Skeletal muscle tissue (tissue), 4 donors: ENCODE data around the gene TRIM58. TPM values are rescaled to one million over a fixed set of nuclear protein-coding genes. Genes with fewer than 3 reads are reported as not detected.

Experiments
- H3K27ac ChIP-seq: one replicate; pipeline ENCODE4 v1.7.0; 2013; ENCODE audit warnings: mild to moderate bottlenecking, low read depth, low read length, inconsistent platforms
- H3K27me3 ChIP-seq, 3 donors: one replicate each; pipeline ENCODE4 v1.7.0; 2013; ENCODE audit warnings: low read length in 3 of 3; ENCODE audit not compliant: control insufficient read depth in 3 of 3, insufficient read depth in 3 of 3
- H3K36me3 ChIP-seq, 3 donors: one replicate each; pipeline ENCODE4 v1.7.0; 2013; ENCODE audit warnings: low read length in 3 of 3; ENCODE audit not compliant: control insufficient read depth in 3 of 3, insufficient read depth in 3 of 3
- H3K4me1 ChIP-seq, 3 donors: one replicate each; pipeline ENCODE4 v1.7.0; 2013; ENCODE audit warnings: low read length in 3 of 3, mild to moderate bottlenecking in 3 of 3; ENCODE audit not compliant: control insufficient read depth in 3 of 3, insufficient read depth in 3 of 3
- H3K4me3 ChIP-seq, 3 donors: one replicate each; pipeline ENCODE4 v1.7.0; 2013; ENCODE audit warnings: low read length in 3 of 3
- H3K9ac ChIP-seq, 3 donors: one replicate each; pipeline ENCODE4 v1.7.0; 2013; ENCODE audit warnings: low read length in 3 of 3, mild to moderate bottlenecking in 3 of 3, moderate library complexity in 2 of 3, low read depth in 1 of 3
- H3K9me3 ChIP-seq, 3 donors: one replicate each; pipeline ENCODE4 v1.7.0; 2013; ENCODE audit warnings: low read length in 3 of 3; ENCODE audit not compliant: control insufficient read depth in 3 of 3
- total RNA-seq: library from RNA; depleted of rRNA; stranded (reverse); fragments of >200 nt; gene quantifications from one replicate; pipeline ENCODE4 v1.2.3, GENCODE V29; 2014
- donor health status: Osteomylitis.

TRIM58 gene
- total RNA-seq, 1 donor from 2014 or later, result 5.2 TPM

GRCh38 chr1:247883346-247883745 is 26.4 kb downstream of the TRIM58 start:
- Histone ChIP-seq H3K4me3 (no peak overlapping the region), H3K9ac (no peak overlapping the region), H3K9me3 (no peaks in the 10 kb centered on the region), H3K27me3 (no peaks in the 10 kb centered on the region), H3K27ac (no peak overlapping the region), H3K4me1 (no peaks in the 10 kb centered on the region), H3K36me3 (no peaks in the 10 kb centered on the region)

DNA sequence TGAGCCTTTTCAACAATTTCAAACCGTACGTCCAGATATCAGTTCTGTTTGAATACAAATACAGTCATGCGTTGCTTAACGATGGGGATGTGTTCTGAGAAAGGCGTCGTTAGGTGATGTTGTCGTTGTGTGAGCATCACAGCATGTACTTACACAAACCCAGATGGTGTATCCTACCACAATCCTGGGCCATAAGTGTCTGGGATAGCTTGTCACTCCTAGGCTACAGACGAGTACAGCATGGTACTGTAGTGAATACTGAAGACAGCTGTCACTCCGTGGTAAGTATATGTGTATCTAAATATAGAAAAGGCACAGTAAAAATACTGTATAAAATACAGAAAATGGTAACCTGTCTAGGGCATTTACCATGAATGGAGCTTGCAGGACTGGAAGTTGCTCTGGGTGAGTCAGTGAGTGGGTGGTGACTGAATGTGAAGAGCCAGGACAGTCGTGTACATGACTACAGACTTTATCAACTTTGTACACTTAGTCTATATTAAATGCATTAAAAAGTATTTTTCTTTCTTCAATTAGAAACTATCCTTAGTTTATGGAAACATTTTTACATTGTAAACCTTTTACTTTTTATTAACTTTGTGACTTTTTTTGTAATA is 27.9 kb downstream of the TRIM58 start:
- Histone ChIP-seq H3K27ac (no peak overlapping the region), H3K9me3 (no peaks in the 10 kb centered on the region), H3K36me3 (no peaks in the 10 kb centered on the region), H3K27me3 (no peaks in the 10 kb centered on the region), H3K4me3 (no peak overlapping the region), H3K9ac (no peak overlapping the region), H3K4me1 (no peaks in the 10 kb centered on the region)

- no peak within 1 kb of the TSS for H3K27ac ChIP-seq
- no peak within 1 kb of the TSS for H3K9ac ChIP-seq
- H3K27me3 ChIP-seq, result no peaks in the 10 kb centered on the region
- H3K4me3 ChIP-seq, result no peak within 1 kb of the TSS
- no peaks in the 10 kb centered on the region for H3K4me1 ChIP-seq
- peaks cover 0 to 4% (median 3%) of the 10 kb centered on the region in 3 donors for H3K9me3 ChIP-seq
- no peaks in the 10 kb centered on the region for H3K36me3 ChIP-seq
These were observed 38.2 kb downstream of the TRIM58 start, which contains the start of gene OR2W3 for GRCh38 chr1:247895163-247895637. Gene OR2W3, plus strand, starts transcription at chr1:247895587. Its CDS starts 0 bp downstream, at chr1:247895587.

- no peak overlapping the region for H3K4me3 ChIP-seq
- H3K9me3 ChIP-seq, result peaks cover 0 to 4% (median 3%) of the 10 kb centered on the region in 3 donors
- H3K27me3 ChIP-seq, result no peaks in the 10 kb centered on the region
- H3K4me1 ChIP-seq, result no peaks in the 10 kb centered on the region
- no peak overlapping the region for H3K9ac ChIP-seq
- no peak overlapping the region for H3K27ac ChIP-seq
- H3K36me3 ChIP-seq, result no peaks in the 10 kb centered on the region
These were observed 39.0 kb downstream of the TRIM58 start for GRCh38 chr1:247895976-247896375.

GRCh38 chr1:247904122-247904521 is 47.1 kb downstream of the TRIM58 start:
- Histone ChIP-seq H3K9me3 (no peaks in the 10 kb centered on the region), H3K27ac (no peak overlapping the region), H3K27me3 (no peaks in the 10 kb centered on the region), H3K4me1 (no peaks in the 10 kb centered on the region), H3K4me3 (no peak overlapping the region), H3K9ac (no peak overlapping the region), H3K36me3 (no peaks in the 10 kb centered on the region)

DNA sequence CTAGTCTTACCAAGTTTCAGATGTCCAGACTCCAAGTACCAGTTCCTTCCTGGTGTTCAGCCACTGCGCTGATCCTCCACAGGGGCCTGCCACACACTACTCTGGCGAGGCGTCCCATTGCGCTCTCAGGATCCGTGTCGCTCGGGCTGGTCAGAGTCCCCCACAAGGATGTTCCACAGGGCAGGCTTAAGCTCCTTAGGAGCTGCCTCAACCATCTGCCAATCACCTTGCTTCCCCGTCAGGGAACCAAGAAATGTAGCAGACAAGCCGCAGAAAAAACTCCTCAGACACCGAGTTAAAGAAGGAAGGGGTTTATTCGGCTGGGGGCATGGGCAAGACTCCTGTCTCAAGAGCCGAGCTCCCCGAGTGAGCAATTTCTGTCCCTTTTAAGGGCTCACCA is 48.2 kb downstream of the TRIM58 start:
- H3K9me3 ChIP-seq, result no peaks in the 10 kb centered on the region
- H3K4me1 ChIP-seq, result no peaks in the 10 kb centered on the region
- no peaks in the 10 kb centered on the region for H3K27me3 ChIP-seq
- H3K9ac ChIP-seq, result no peak overlapping the region
- no peak overlapping the region for H3K4me3 ChIP-seq
- H3K27ac ChIP-seq, result no peak overlapping the region
- H3K36me3 ChIP-seq, result no peaks in the 10 kb centered on the region

GRCh38 chr1:247905910-247906503 is 49.0 kb downstream of the TRIM58 start:
- no peak overlapping the region for H3K4me3 ChIP-seq

GRCh38 chr1:247906504-247907047 is 49.6 kb downstream of the TRIM58 start:
- Histone ChIP-seq H3K36me3 (no peaks in the 10 kb centered on the region), H3K4me3 (no peak overlapping the region), H3K9ac (no peak overlapping the region), H3K27me3 (no peaks in the 10 kb centered on the region), H3K4me1 (no peaks in the 10 kb centered on the region), H3K9me3 (no peaks in the 10 kb centered on the region), H3K27ac (no peak overlapping the region)

More at GRCh38 chr1:247905910-247906503, 49.0 kb downstream of the TRIM58 start:
- Histone ChIP-seq H3K4me1 (no peaks in the 10 kb centered on the region), H3K9ac (no peak overlapping the region), H3K27me3 (no peaks in the 10 kb centered on the region), H3K36me3 (no peaks in the 10 kb centered on the region), H3K27ac (no peak overlapping the region), H3K9me3 (no peaks in the 10 kb centered on the region)

- H3K27me3 ChIP-seq, result no peaks in the 10 kb centered on the region
- no peaks in the 10 kb centered on the region for H3K9me3 ChIP-seq
- H3K36me3 ChIP-seq, result no peaks in the 10 kb centered on the region
- no peak overlapping the region for H3K4me3 ChIP-seq
- H3K27ac ChIP-seq, result no peak overlapping the region
- no peaks in the 10 kb centered on the region for H3K4me1 ChIP-seq
- no peak overlapping the region for H3K9ac ChIP-seq
These were observed 51.8 kb downstream of the TRIM58 start for GRCh38 chr1:247908766-247909165.

- H3K9me3 ChIP-seq, result no peaks in the 10 kb centered on the region
- no peak overlapping the region for H3K27ac ChIP-seq
- H3K36me3 ChIP-seq, result no peaks in the 10 kb centered on the region
- no peaks in the 10 kb centered on the region for H3K27me3 ChIP-seq
- H3K9ac ChIP-seq, result no peak overlapping the region
- no peak overlapping the region for H3K4me3 ChIP-seq
- H3K4me1 ChIP-seq, result no peaks in the 10 kb centered on the region
These were observed 56.8 kb downstream of the TRIM58 start for GRCh38 chr1:247913786-247914185.
